OCI-LY3 (cell line): ENCODE data around the gene SYTL3.
"Not testable (repeated sequence)": the region's sequence is repeated elsewhere in the genome, so short reads cannot be mapped to it uniquely, and the experiment has no call there.

Experiments
- H2AFZ ChIP-seq: fragments of 200-600, 300-600 bp; shearing (Covaris generic); 2 replicates; pipeline ENCODE4 v1.6.0; 2014; ENCODE audit warnings: antibody characterized with exemption, low read depth, low read length
- H3K27ac ChIP-seq: fragments of 200-600, 300-600 bp; sonication (generic); 2 replicates; pipeline ENCODE4 v1.5.1; 2014; ENCODE audit warnings: mild to moderate bottlenecking, low read length, moderate library complexity, mixed read lengths
- H3K27me3 ChIP-seq: fragments of 200-600, 300-600 bp; sonication (generic); 2 replicates; pipeline ENCODE4 v1.6.1; 2014; ENCODE audit warnings: low read depth, low read length, mixed read lengths
- H3K36me3 ChIP-seq: fragments of 200-600, 300-600 bp; sonication (generic); replicated peaks from 2 replicates; pipeline ENCODE3; 2014; ENCODE audit warnings: low read depth, low read length, mixed read lengths
- H3K4me1 ChIP-seq: fragments of 300-600, 200-600 bp; sonication (generic); 2 replicates; pipeline ENCODE4 v1.6.1; 2014; ENCODE audit warnings: low read length, mixed read lengths
- H3K4me2 ChIP-seq: fragments of 200-600, 300-600 bp; sonication (generic); 2 replicates; pipeline ENCODE4 v1.6.1; 2014; ENCODE audit warnings: low read length, mixed read lengths
- H3K4me3 ChIP-seq: fragments of 300-600, 200-600 bp; sonication (generic); 2 replicates; pipeline ENCODE4 v1.5.1; 2014; ENCODE audit warnings: antibody characterized with exemption, mild to moderate bottlenecking, low read length, moderate library complexity
- H3K79me2 ChIP-seq: fragments of 300-600, 200-600 bp; shearing (Covaris generic); 2 replicates; pipeline ENCODE4 v1.6.1; 2014; ENCODE audit warnings: mild to moderate bottlenecking, low read length, mixed read lengths
- H3K9ac ChIP-seq: fragments of 300-600, 200-600 bp; shearing (Covaris generic); 2 replicates; pipeline ENCODE4 v1.6.0; 2014; ENCODE audit warnings: mild to moderate bottlenecking, low read length, moderate library complexity
- H3K9me3 ChIP-seq: fragments of 200-600, 300-600 bp; shearing (Covaris generic); 2 replicates; pipeline ENCODE4 v1.6.1; 2014; ENCODE audit warnings: low read length, mixed read lengths; ENCODE audit not compliant: insufficient read depth
- H4K20me1 ChIP-seq: fragments of 200-600, 300-600 bp; sonication (generic); 2 replicates; pipeline ENCODE4 v1.6.1; 2016; ENCODE audit warnings: low read length, mixed read lengths; ENCODE audit not compliant: insufficient read depth
- EZH2phosphoT487 ChIP-seq: fragments of 200-600 bp; shearing (Covaris generic); IDR thresholded peaks from 2 replicates; pipeline ENCODE4 v1.6.1; 2018; ENCODE audit warnings: antibody characterized with exemption, mixed run types, low read depth
- TF ChIP-seq, protein P1 (sequence below): fragments of 200-600, 300-600 bp; sonication (generic); IDR thresholded peaks from 2 replicates; pipeline ENCODE4 v1.5.1; 2014; ENCODE audit warnings: antibody characterized with exemption, low read length, low read depth

SYTL3 gene

GRCh38 chr6:158697811-158698210, 48.0 kb downstream of the SYTL3 start:
- H4K20me1 ChIP-seq, result no peaks in the 10 kb centered on the region
- H3K27me3 ChIP-seq, result no peaks in the 10 kb centered on the region
- no peaks in the 10 kb centered on the region for H3K4me1 ChIP-seq
- TF ChIP-seq, protein P1, sequence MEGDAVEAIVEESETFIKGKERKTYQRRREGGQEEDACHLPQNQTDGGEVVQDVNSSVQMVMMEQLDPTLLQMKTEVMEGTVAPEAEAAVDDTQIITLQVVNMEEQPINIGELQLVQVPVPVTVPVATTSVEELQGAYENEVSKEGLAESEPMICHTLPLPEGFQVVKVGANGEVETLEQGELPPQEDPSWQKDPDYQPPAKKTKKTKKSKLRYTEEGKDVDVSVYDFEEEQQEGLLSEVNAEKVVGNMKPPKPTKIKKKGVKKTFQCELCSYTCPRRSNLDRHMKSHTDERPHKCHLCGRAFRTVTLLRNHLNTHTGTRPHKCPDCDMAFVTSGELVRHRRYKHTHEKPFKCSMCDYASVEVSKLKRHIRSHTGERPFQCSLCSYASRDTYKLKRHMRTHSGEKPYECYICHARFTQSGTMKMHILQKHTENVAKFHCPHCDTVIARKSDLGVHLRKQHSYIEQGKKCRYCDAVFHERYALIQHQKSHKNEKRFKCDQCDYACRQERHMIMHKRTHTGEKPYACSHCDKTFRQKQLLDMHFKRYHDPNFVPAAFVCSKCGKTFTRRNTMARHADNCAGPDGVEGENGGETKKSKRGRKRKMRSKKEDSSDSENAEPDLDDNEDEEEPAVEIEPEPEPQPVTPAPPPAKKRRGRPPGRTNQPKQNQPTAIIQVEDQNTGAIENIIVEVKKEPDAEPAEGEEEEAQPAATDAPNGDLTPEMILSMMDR, result no peak
- TF ChIP-seq EZH2phosphoT487, result no peak
- H3K4me3 ChIP-seq, result no peak overlapping the region
- no peaks in the 10 kb centered on the region for H3K9me3 ChIP-seq
- no peaks in the 10 kb centered on the region for H3K79me2 ChIP-seq
- H3K27ac ChIP-seq, result no peak overlapping the region
- no peak overlapping the region for H3K9ac ChIP-seq
- H3K4me2 ChIP-seq, result no peak overlapping the region
- no peaks in the 10 kb centered on the region for H3K36me3 ChIP-seq
- no peak overlapping the region for H2AFZ ChIP-seq

DNA sequence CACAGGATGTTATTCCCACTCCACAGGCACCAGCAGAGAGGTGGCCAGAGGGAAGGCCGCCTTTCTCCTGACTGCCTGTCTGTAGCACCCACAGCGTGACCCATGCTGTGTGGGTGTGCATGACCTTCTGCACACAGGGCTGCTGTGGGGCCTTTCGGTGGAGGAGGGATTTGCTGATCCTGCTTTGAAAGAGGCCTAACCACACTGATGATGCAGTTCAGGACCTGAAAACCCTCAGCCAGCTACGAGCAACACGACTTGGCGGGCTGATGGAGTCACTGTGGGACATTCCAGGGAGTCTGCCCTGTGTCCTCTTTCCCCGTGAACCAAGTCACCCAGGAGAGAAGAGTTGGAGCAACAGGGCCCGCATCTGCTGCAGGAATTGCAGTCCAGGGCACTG, 49.1 kb downstream of the SYTL3 start:
- H3K79me2 ChIP-seq, result no peaks in the 10 kb centered on the region
- TF ChIP-seq, protein P1, result no peak
- TF ChIP-seq EZH2phosphoT487, result no peak
- no peaks in the 10 kb centered on the region for H3K36me3 ChIP-seq
- H2AFZ ChIP-seq, result no peak overlapping the region
- H3K9me3 ChIP-seq, result no peaks in the 10 kb centered on the region
- H3K4me3 ChIP-seq, result no peak overlapping the region
- H3K9ac ChIP-seq, result no peak overlapping the region
- H3K27me3 ChIP-seq, result no peaks in the 10 kb centered on the region
- no peak overlapping the region for H3K27ac ChIP-seq
- H3K4me1 ChIP-seq, result peaks cover 2% of the 10 kb centered on the region; the same call in 1 of the 2 replicates
- H4K20me1 ChIP-seq, result no peaks in the 10 kb centered on the region
- no peak overlapping the region for H3K4me2 ChIP-seq

DNA sequence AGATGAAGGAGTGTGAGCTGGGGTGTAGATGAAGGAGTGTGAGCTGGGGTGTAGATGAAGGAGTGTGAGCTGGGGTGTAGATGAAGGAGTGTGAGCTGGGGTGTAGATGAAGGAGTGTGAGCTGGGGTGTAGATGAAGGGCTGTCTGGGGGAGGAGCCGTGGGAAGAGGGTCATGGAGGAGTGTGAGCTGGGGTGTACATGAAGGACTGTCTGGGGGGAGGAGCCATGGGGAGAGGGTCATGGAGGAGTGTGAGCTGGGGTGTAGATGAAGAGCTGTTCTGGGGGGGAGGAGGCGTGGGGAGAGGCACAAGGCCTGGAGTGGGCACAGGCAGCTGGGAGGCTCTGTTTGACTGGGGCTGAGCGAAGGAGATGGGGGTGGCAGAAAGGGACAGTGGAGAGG, 51.4 kb downstream of the SYTL3 start:
- H3K9me3 ChIP-seq, H2AFZ ChIP-seq, H3K9ac ChIP-seq, H3K36me3 ChIP-seq, H3K27me3 ChIP-seq, H3K27ac ChIP-seq, H3K4me2 ChIP-seq, H3K4me1 ChIP-seq, H3K4me3 ChIP-seq, H4K20me1 ChIP-seq, H3K79me2 ChIP-seq: not testable (repeated sequence)

DNA sequence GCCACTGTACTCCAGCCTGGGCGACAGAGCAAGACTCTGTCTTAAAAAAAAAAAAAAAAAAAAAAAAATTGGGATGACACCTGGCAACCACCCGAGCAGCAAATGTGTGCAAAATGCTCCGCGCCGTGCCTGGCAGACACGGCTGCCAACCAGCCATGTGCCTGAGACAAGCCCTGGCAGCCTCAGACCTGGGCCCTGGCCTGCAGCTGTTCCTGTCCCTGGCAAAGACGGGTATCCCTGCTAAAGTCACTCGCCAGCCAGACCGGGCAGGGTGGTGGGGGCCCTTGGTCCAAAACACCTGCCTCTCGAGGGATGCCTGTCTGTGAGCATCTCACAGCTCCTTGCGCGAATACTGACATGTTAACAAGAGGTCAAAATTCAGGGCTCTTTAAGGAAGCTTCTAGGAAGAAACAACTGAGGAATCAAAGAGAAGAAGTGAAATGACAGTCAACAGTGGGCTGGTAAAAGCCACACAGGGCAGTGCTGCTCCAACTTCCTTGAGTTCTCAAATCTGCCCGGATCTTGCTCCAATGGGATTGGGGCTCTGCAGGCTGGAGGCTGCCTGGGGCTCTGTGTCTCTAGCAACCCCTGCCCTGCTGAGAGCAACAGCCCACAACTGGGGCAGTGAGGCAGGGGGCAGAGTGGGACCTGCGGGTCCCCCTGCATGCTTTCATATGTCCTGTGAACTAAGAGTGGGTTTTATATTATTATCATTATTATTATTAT, 53.4 kb downstream of the SYTL3 start:
- Histone ChIP-seq H3K79me2 (no peaks in the 10 kb centered on the region), H2AFZ (no peak overlapping the region), H3K4me2 (no peak overlapping the region), H3K9ac (no peak overlapping the region), H3K36me3 (no peaks in the 10 kb centered on the region), H3K27ac (no peak overlapping the region), H3K4me1 (peaks cover 21% of the 10 kb centered on the region), H3K27me3 (peaks cover 4% of the 10 kb centered on the region; the same call in 1 of the 2 replicates), H3K4me3 (no peak overlapping the region), H4K20me1 (no peaks in the 10 kb centered on the region), H3K9me3 (no peaks in the 10 kb centered on the region)
- TF ChIP-seq, protein P1, result no peak
